ENCODE data around the gene FGF12. TPM values are rescaled to one million over a fixed set of nuclear protein-coding genes. Genes with fewer than 3 reads are reported as not detected.

Gene FGF12
- total and polyA plus RNA-seq, 3 experiments from 2014 or later: not detected

- H3K27me3 ChIP-seq (ENCODE audit: insufficient read depth, low read length, poor library complexity, severe bottlenecking): no peaks in the 10 kb centered on the region
- H3K36me3 ChIP-seq (ENCODE audit: insufficient read depth, low read length): no peaks in the 10 kb centered on the region
- POLR2A ChIA-PET: interaction anchor here (0.5 kb wide), 1 partner anchor 146 kb away, joined by 4 read pairs; no protein-coding TSS in a partner anchor
- CTCF ChIA-PET: no interaction called here
- Mint-ChIP-seq H3K27me3 (no peaks in the 10 kb centered on the region), H3K9me3 (peaks cover 0 to 9% (median 2%) of the 10 kb centered on the region in 5 donors), H3K27ac (no peak overlapping the region), H3K36me3 (no peaks in the 10 kb centered on the region), H3K4me3 (no peak overlapping the region), H3K4me1 (no peaks in the 10 kb centered on the region)
- no peaks in the 10 kb centered on the region for H3K9me3 ChIP-seq (ENCODE audit: low read length)
- no peaks in the 10 kb centered on the region for H3K4me1 ChIP-seq (ENCODE audit: insufficient read depth, low read length)
- no peak overlapping the region for H3K27ac ChIP-seq (ENCODE audit: low read depth, low read length)
- no peak overlapping the region for H3K4me3 ChIP-seq (ENCODE audit: low read length)
- no peak for DNase-seq
These were observed 447.7 kb downstream of the FGF12 start for GRCh38 chr3:192279664-192280063.

- no peak overlapping the region for H3K4me3 Mint-ChIP-seq
- no peak for DNase-seq
- ChIA-PET CTCF (no interaction called here), POLR2A (no interaction called here)
- peaks cover 0 to 4% (median 2%) of the 10 kb centered on the region in 5 donors for H3K9me3 Mint-ChIP-seq
- peak overlapping the region in 1 of 8 donors; percentile 18 for H3K27ac Mint-ChIP-seq
- no peaks in the 10 kb centered on the region for H3K36me3 ChIP-seq (ENCODE audit: insufficient read depth, low read length)
- H3K4me1 Mint-ChIP-seq: no peaks in the 10 kb centered on the region
- no peak overlapping the region for H3K4me3 ChIP-seq (ENCODE audit: low read length)
- no peaks in the 10 kb centered on the region for H3K36me3 Mint-ChIP-seq
- no peaks in the 10 kb centered on the region for H3K27me3 ChIP-seq (ENCODE audit: insufficient read depth, low read length, poor library complexity, severe bottlenecking)
- H3K27ac ChIP-seq (ENCODE audit: low read depth, low read length): no peak overlapping the region
- no peaks in the 10 kb centered on the region for H3K9me3 ChIP-seq (ENCODE audit: low read length)
- H3K27me3 Mint-ChIP-seq: no peaks in the 10 kb centered on the region
- H3K4me1 ChIP-seq (ENCODE audit: insufficient read depth, low read length): no peaks in the 10 kb centered on the region
These were observed 449.9 kb downstream of the FGF12 start for GRCh38 chr3:192277477-192277876.

GRCh38 chr3:192275741-192276355 lies 451.5 kb downstream of the FGF12 start:
- DNase-seq: no peak
- Mint-ChIP-seq H3K9me3 (peaks cover 0 to 3% (median 0%) of the 10 kb centered on the region in 5 donors), H3K4me3 (no peak overlapping the region), H3K4me1 (no peaks in the 10 kb centered on the region), H3K36me3 (no peaks in the 10 kb centered on the region), H3K27ac (no peak overlapping the region), H3K27me3 (no peaks in the 10 kb centered on the region)
- Histone ChIP-seq H3K9me3 (ENCODE audit: low read length) (no peaks in the 10 kb centered on the region), H3K4me3 (ENCODE audit: low read length) (no peak overlapping the region), H3K27ac (ENCODE audit: low read depth, low read length) (no peak overlapping the region), H3K36me3 (ENCODE audit: insufficient read depth, low read length) (no peaks in the 10 kb centered on the region), H3K27me3 (ENCODE audit: insufficient read depth, low read length, poor library complexity, severe bottlenecking) (no peaks in the 10 kb centered on the region), H3K4me1 (ENCODE audit: insufficient read depth, low read length) (no peaks in the 10 kb centered on the region)
- POLR2A ChIA-PET: no interaction called here
- CTCF ChIA-PET: no interaction called here

- POLR2A ChIA-PET: no interaction called here
These were observed 453.7 kb downstream of the FGF12 start for GRCh38 chr3:192273697-192274010.

GRCh38 chr3:192273001-192273696 lies 454.2 kb downstream of the FGF12 start:
- H3K9me3 ChIP-seq (ENCODE audit: low read length): no peaks in the 10 kb centered on the region
- no peak overlapping the region for H3K27ac ChIP-seq (ENCODE audit: low read depth, low read length)
- H3K9me3 Mint-ChIP-seq: peaks cover 0 to 6% (median 2%) of the 10 kb centered on the region in 5 donors
- H3K36me3 Mint-ChIP-seq: no peaks in the 10 kb centered on the region
- H3K27me3 ChIP-seq (ENCODE audit: insufficient read depth, low read length, poor library complexity, severe bottlenecking): no peaks in the 10 kb centered on the region
- ChIA-PET CTCF (no interaction called here), POLR2A (no interaction called here)
- no peak overlapping the region for H3K27ac Mint-ChIP-seq
- H3K4me1 ChIP-seq (ENCODE audit: insufficient read depth, low read length): no peaks in the 10 kb centered on the region
- no peaks in the 10 kb centered on the region for H3K27me3 Mint-ChIP-seq
- no peak overlapping the region for H3K4me3 ChIP-seq (ENCODE audit: low read length)
- H3K4me3 Mint-ChIP-seq: no peak overlapping the region
- no peaks in the 10 kb centered on the region for H3K4me1 Mint-ChIP-seq
- DNase-seq: no peak
- H3K36me3 ChIP-seq (ENCODE audit: insufficient read depth, low read length): no peaks in the 10 kb centered on the region

More at GRCh38 chr3:192273697-192274010, 453.7 kb downstream of the FGF12 start:
- H3K27ac Mint-ChIP-seq: no peak overlapping the region
- Histone ChIP-seq H3K4me1 (ENCODE audit: insufficient read depth, low read length) (no peaks in the 10 kb centered on the region), H3K4me3 (ENCODE audit: low read length) (no peak overlapping the region), H3K9me3 (ENCODE audit: low read length) (no peaks in the 10 kb centered on the region), H3K36me3 (ENCODE audit: insufficient read depth, low read length) (no peaks in the 10 kb centered on the region), H3K27ac (ENCODE audit: low read depth, low read length) (no peak overlapping the region), H3K27me3 (ENCODE audit: insufficient read depth, low read length, poor library complexity, severe bottlenecking) (no peaks in the 10 kb centered on the region)
- CTCF ChIA-PET: no interaction called here
- H3K27me3 Mint-ChIP-seq: no peaks in the 10 kb centered on the region
- H3K36me3 Mint-ChIP-seq: no peaks in the 10 kb centered on the region
- H3K4me1 Mint-ChIP-seq: no peaks in the 10 kb centered on the region
- no peak for DNase-seq
- H3K4me3 Mint-ChIP-seq: no peak overlapping the region
- peaks cover 0 to 6% (median 2%) of the 10 kb centered on the region in 5 donors for H3K9me3 Mint-ChIP-seq

- no peak overlapping the region for H3K4me3 ChIP-seq (ENCODE audit: low read length)
- CTCF ChIA-PET: no interaction called here
- no peak overlapping the region for H3K27ac Mint-ChIP-seq
- no peaks in the 10 kb centered on the region for H3K9me3 ChIP-seq (ENCODE audit: low read length)
- H3K27me3 ChIP-seq (ENCODE audit: insufficient read depth, low read length, poor library complexity, severe bottlenecking): no peaks in the 10 kb centered on the region
- POLR2A ChIA-PET: no interaction called here
- no peak overlapping the region for H3K27ac ChIP-seq (ENCODE audit: low read depth, low read length)
- no peaks in the 10 kb centered on the region for H3K36me3 Mint-ChIP-seq
- H3K9me3 Mint-ChIP-seq: peaks cover 4 to 11% (median 8%) of the 10 kb centered on the region in 5 donors
- no peaks in the 10 kb centered on the region for H3K27me3 Mint-ChIP-seq
- no peak for DNase-seq
- H3K36me3 ChIP-seq (ENCODE audit: insufficient read depth, low read length): no peaks in the 10 kb centered on the region
- H3K4me1 Mint-ChIP-seq: no peaks in the 10 kb centered on the region
- no peaks in the 10 kb centered on the region for H3K4me1 ChIP-seq (ENCODE audit: insufficient read depth, low read length)
- H3K4me3 Mint-ChIP-seq: no peak overlapping the region
These were observed 465.3 kb downstream of the FGF12 start for GRCh38 chr3:192262001-192262400.

GRCh38 chr3:192261135-192261534 lies 466.2 kb downstream of the FGF12 start:
- Histone ChIP-seq H3K36me3 (ENCODE audit: insufficient read depth, low read length) (no peaks in the 10 kb centered on the region), H3K9me3 (ENCODE audit: low read length) (no peaks in the 10 kb centered on the region), H3K27me3 (ENCODE audit: insufficient read depth, low read length, poor library complexity, severe bottlenecking) (no peaks in the 10 kb centered on the region), H3K4me3 (ENCODE audit: low read length) (no peak overlapping the region), H3K27ac (ENCODE audit: low read depth, low read length) (no peak overlapping the region), H3K4me1 (ENCODE audit: insufficient read depth, low read length) (no peaks in the 10 kb centered on the region)
- Mint-ChIP-seq H3K4me3 (no peak overlapping the region), H3K27me3 (no peaks in the 10 kb centered on the region), H3K4me1 (no peaks in the 10 kb centered on the region), H3K27ac (no peak overlapping the region), H3K9me3 (peaks cover 3 to 11% (median 8%) of the 10 kb centered on the region in 5 donors), H3K36me3 (no peaks in the 10 kb centered on the region)
- CTCF ChIA-PET: no interaction called here
- POLR2A ChIA-PET: no interaction called here
- no peak for DNase-seq

GRCh38 chr3:192260116-192261010 lies 467.0 kb downstream of the FGF12 start:
- no peaks in the 10 kb centered on the region for H3K4me1 ChIP-seq (ENCODE audit: insufficient read depth, low read length)
- H3K9me3 ChIP-seq (ENCODE audit: low read length): no peaks in the 10 kb centered on the region
- no peaks in the 10 kb centered on the region for H3K27me3 ChIP-seq (ENCODE audit: insufficient read depth, low read length, poor library complexity, severe bottlenecking)
- no peak overlapping the region for H3K4me3 Mint-ChIP-seq
- POLR2A ChIA-PET: no interaction called here
- no peak overlapping the region for H3K27ac ChIP-seq (ENCODE audit: low read depth, low read length)
- no peak overlapping the region for H3K4me3 ChIP-seq (ENCODE audit: low read length)
- peaks cover 3 to 9% (median 8%) of the 10 kb centered on the region in 5 donors for H3K9me3 Mint-ChIP-seq
- H3K27me3 Mint-ChIP-seq: no peaks in the 10 kb centered on the region
- no peaks in the 10 kb centered on the region for H3K36me3 ChIP-seq (ENCODE audit: insufficient read depth, low read length)
- no peaks in the 10 kb centered on the region for H3K4me1 Mint-ChIP-seq
- CTCF ChIA-PET: no interaction called here
- DNase-seq: no peak
- H3K36me3 Mint-ChIP-seq: no peaks in the 10 kb centered on the region
- H3K27ac Mint-ChIP-seq: no peak overlapping the region

Data from CD8-positive, alpha-beta memory T cell (primary cell).